K562 treated with DMSO at 1 percent for 12 hours (cell line): ENCODE measurements around the gene CTNNBL1. TPM values are rescaled to one million over a fixed set of nuclear protein-coding genes. Genes with fewer than 3 reads are reported as not detected.

ENCODE experiments used
- total RNA-seq: library from RNA; unstranded; fragments of 300-600 nt; gene quantifications from 2 replicates; pipeline ENCODE4 v1.2.3, GENCODE V29; 2022; ENCODE audit not compliant: insufficient read depth

CTNNBL1 gene, protein sequence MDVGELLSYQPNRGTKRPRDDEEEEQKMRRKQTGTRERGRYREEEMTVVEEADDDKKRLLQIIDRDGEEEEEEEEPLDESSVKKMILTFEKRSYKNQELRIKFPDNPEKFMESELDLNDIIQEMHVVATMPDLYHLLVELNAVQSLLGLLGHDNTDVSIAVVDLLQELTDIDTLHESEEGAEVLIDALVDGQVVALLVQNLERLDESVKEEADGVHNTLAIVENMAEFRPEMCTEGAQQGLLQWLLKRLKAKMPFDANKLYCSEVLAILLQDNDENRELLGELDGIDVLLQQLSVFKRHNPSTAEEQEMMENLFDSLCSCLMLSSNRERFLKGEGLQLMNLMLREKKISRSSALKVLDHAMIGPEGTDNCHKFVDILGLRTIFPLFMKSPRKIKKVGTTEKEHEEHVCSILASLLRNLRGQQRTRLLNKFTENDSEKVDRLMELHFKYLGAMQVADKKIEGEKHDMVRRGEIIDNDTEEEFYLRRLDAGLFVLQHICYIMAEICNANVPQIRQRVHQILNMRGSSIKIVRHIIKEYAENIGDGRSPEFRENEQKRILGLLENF
- 50.4 and 52.1 TPM in 2 replicates for total RNA-seq

GRCh38 chr20:37693635-37694626 lies at the start of gene CTNNBL1:
CTNNBL1 (plus strand) TSS chr20:37694030; CDS start chr20:37694123, 93 bp downstream.

GRCh38 chr20:37902504-37903313 lies 208.9 kb downstream of the CTNNBL1 start, which contains the start of gene VSTM2L:
VSTM2L (plus strand) TSS chr20:37903127; CDS start chr20:37903351, 224 bp downstream.

Other genes with a start within 250 kb of the CTNNBL1 start
- not detected in 2 replicates for gene NNAT, start 172.8 kb upstream of the CTNNBL1 start, total RNA-seq
- 33.9 and 52.1 TPM in 2 replicates for gene BLCAP, start 166.2 kb upstream of the CTNNBL1 start, total RNA-seq
- gene VSTM2L, start 209.1 kb downstream of the CTNNBL1 start, total RNA-seq = not detected in 2 replicates